ENCODE results near the gene SRPRA. TPM values are rescaled to one million over a fixed set of nuclear protein-coding genes. Genes with fewer than 3 reads are reported as not detected.

The SRPRA gene
- total and polyA plus RNA-seq, 9 donors: 45.3 to 115 (median 86.0) TPM

- H3K9me3 ChIP-seq: no peaks in the 10 kb centered on the region
- H3K36me3 ChIP-seq: no peaks in the 10 kb centered on the region
- no peak overlapping the region for H3K27ac ChIP-seq
- TF ChIP-seq CTCF (IDR thresholded peaks at IDR 0.05) (no peak), POLR2A (IDR thresholded peaks at IDR 0.05) (no peak), EP300 (IDR thresholded peaks at IDR 0.05) (no peak)
- H3K4me1 ChIP-seq (ENCODE audit: insufficient read depth): peaks cover 4% of the 10 kb centered on the region
- DNase-seq: no peak
- H3K4me3 ChIP-seq: no peak overlapping the region
- intact Hi-C loops (cut with DNase I): loop anchor here in 1 of 4 donors (5.0 kb wide), 1 partner anchor 68 kb away; the partner anchor contains the start of genes FAM118B and RPUSD4
- WGBS, 3 donors: 68 to 81% (median 80%) methylated on average over 5 of the region's 5 CpGs
- no peaks in the 10 kb centered on the region for H3K27me3 ChIP-seq
Measured at GRCh38 chr11:126280595-126280994, 11.9 kb upstream of the SRPRA start.

GRCh38 chr11:126279191-126279590, 10.5 kb upstream of the SRPRA start:
- TF ChIP-seq POLR2A (IDR thresholded peaks at IDR 0.05) (no peak), CTCF (IDR thresholded peaks at IDR 0.05) (no peak), EP300 (IDR thresholded peaks at IDR 0.05) (no peak)
- no peak for DNase-seq
- intact Hi-C loops (cut with DNase I): no loop called here
- H3K4me1 ChIP-seq (ENCODE audit: insufficient read depth): peaks cover 3% of the 10 kb centered on the region
- no peaks in the 10 kb centered on the region for H3K9me3 ChIP-seq
- no peak overlapping the region for H3K27ac ChIP-seq
- no peaks in the 10 kb centered on the region for H3K36me3 ChIP-seq
- no peaks in the 10 kb centered on the region for H3K27me3 ChIP-seq
- no peak overlapping the region for H3K4me3 ChIP-seq
- WGBS, 3 donors: 74 to 83% (median 74%) methylated on average over 8 of the region's 8 CpGs

GRCh38 chr11:126277780-126278179, 9.1 kb upstream of the SRPRA start:
- 90 to 96% (median 91%) methylated on average over 4 of the region's 4 CpGs for WGBS, 3 donors
- Histone ChIP-seq H3K27ac (no peak overlapping the region), H3K36me3 (no peaks in the 10 kb centered on the region), H3K4me1 (ENCODE audit: insufficient read depth) (no peaks in the 10 kb centered on the region), H3K27me3 (no peaks in the 10 kb centered on the region), H3K4me3 (no peak overlapping the region), H3K9me3 (no peaks in the 10 kb centered on the region)
- intact Hi-C loops (cut with DNase I): no loop called here
- TF ChIP-seq POLR2A (IDR thresholded peaks at IDR 0.05) (no peak), CTCF (IDR thresholded peaks at IDR 0.05) (no peak), EP300 (IDR thresholded peaks at IDR 0.05) (no peak)
- no peak for DNase-seq

GRCh38 chr11:126277322-126277721, 8.6 kb upstream of the SRPRA start:
- H3K27ac ChIP-seq: no peak overlapping the region
- WGBS, 3 donors: 91 to 95% (median 93%) methylated on average over 11 of the region's 11 CpGs
- TF ChIP-seq POLR2A (IDR thresholded peaks at IDR 0.05) (no peak), EP300 (IDR thresholded peaks at IDR 0.05) (no peak), CTCF (IDR thresholded peaks at IDR 0.05) (no peak)

More at GRCh38 chr11:126277322-126277721, 8.6 kb upstream of the SRPRA start:
- H3K4me3 ChIP-seq: no peak overlapping the region
- intact Hi-C loops (cut with DNase I): no loop called here
- H3K36me3 ChIP-seq: no peaks in the 10 kb centered on the region
- no peak for DNase-seq
- H3K27me3 ChIP-seq: no peaks in the 10 kb centered on the region
- H3K9me3 ChIP-seq: no peaks in the 10 kb centered on the region
- no peaks in the 10 kb centered on the region for H3K4me1 ChIP-seq (ENCODE audit: insufficient read depth)
